Ishikawa (cell line): ENCODE measurements around the gene SYNPO2L.

Experiments used
- CEBPB ChIP-seq: IDR thresholded peaks from 2 replicates; pipeline ENCODE4 v1.6.1; 2012
- EGR1 ChIP-seq: IDR thresholded peaks from 2 replicates; pipeline ENCODE4 v1.6.1; 2012
- EP300 ChIP-seq: IDR thresholded peaks from 2 replicates; pipeline ENCODE4 v1.6.1; 2012; ENCODE audit warnings: borderline replicate concordance
- FOXM1 ChIP-seq: IDR thresholded peaks from 2 replicates; pipeline ENCODE4 v1.6.1; 2012; ENCODE audit warnings: low read depth, borderline replicate concordance
- MAX ChIP-seq: IDR thresholded peaks from 2 replicates; pipeline ENCODE4 v1.6.1; 2012
- RAD21 ChIP-seq: IDR thresholded peaks from 2 replicates; pipeline ENCODE4 v1.6.1; 2012; ENCODE audit warnings: low read depth
- REST ChIP-seq: IDR thresholded peaks from 2 replicates; pipeline ENCODE4 v1.6.1; 2012; ENCODE audit warnings: low read depth, mild to moderate bottlenecking
- TAF1 ChIP-seq: IDR thresholded peaks from 2 replicates; pipeline ENCODE4 v1.6.1; 2012; ENCODE audit warnings: low read depth, mild to moderate bottlenecking
- TCF12 ChIP-seq: IDR thresholded peaks from 2 replicates; pipeline ENCODE4 v1.6.1; 2012; ENCODE audit warnings: low read depth
- YY1 ChIP-seq: IDR thresholded peaks from 2 replicates; pipeline ENCODE4 v1.6.1; 2012; ENCODE audit warnings: low read depth

GRCh38 chr10:73597346-73597745 lies 58.5 kb downstream of the SYNPO2L start:
- TF ChIP-seq MAX: no peak
- TF ChIP-seq FOXM1: no peak
- TF ChIP-seq EGR1: no peak
- no peak for TF ChIP-seq TCF12
- TF ChIP-seq TAF1: no peak
- no peak for TF ChIP-seq EP300
- TF ChIP-seq RAD21: no peak
- TF ChIP-seq CEBPB: no peak
- TF ChIP-seq REST: no peak
- no peak for TF ChIP-seq YY1
